Fibroblast of lung (primary cell): ENCODE measurements around the gene ASIC3. TPM values are rescaled to one million over a fixed set of nuclear protein-coding genes. Genes with fewer than 3 reads are reported as not detected.

Experiments used
- DNase-seq, 2 donors: peaks; one replicate each; pipeline versions ENCODE4 v3.0.0 to v3.0.0-alpha.2; 2010; ENCODE audit warnings: low read depth in 2 of 2
- H2AFZ ChIP-seq: 2 replicates; pipeline ENCODE4 v1.5.1; 2012; ENCODE audit warnings: low read length, control low read depth, inconsistent platforms
- H3K27ac ChIP-seq: 2 replicates; pipeline ENCODE4 v1.5.1; 2011; ENCODE audit warnings: low read length, control low read depth; ENCODE audit not compliant: insufficient read depth
- H3K27me3 ChIP-seq: 2 replicates; pipeline ENCODE4 v1.5.1; 2011; ENCODE audit warnings: mild to moderate bottlenecking, low read length; ENCODE audit not compliant: control insufficient read depth, insufficient read depth
- H3K36me3 ChIP-seq: 2 replicates; pipeline ENCODE4 v1.5.1; 2011; ENCODE audit warnings: low read length; ENCODE audit not compliant: control insufficient read depth, insufficient read depth
- H3K4me1 ChIP-seq: 2 replicates; pipeline ENCODE4 v1.5.1; 2011; ENCODE audit warnings: low read length; ENCODE audit not compliant: control insufficient read depth, insufficient read depth; ENCODE audit errors: extremely low read depth
- H3K4me2 ChIP-seq: 2 replicates; pipeline ENCODE4 v1.5.1; 2011; ENCODE audit warnings: low read length, control low read depth; ENCODE audit not compliant: insufficient read depth; ENCODE audit errors: extremely low read depth
- H3K4me3 ChIP-seq, 4 experiments: fragments of 200-600 bp in 1 of 4; sonication (generic) in 1 of 4; replicated peaks in 1 of 4; 2 replicates each; pipeline ENCODE4 v1.5.1; 2011 to 2016; ENCODE audit warnings: low read length in 4 of 4, low read depth in 3 of 4, mild to moderate bottlenecking in 3 of 4, control low read depth in 2 of 4, inconsistent platforms in 1 of 4, mixed read lengths in 1 of 4; ENCODE audit not compliant: insufficient read depth in 1 of 4; ENCODE audit errors: control extremely low read depth in 1 of 4
- H3K79me2 ChIP-seq: 2 replicates; pipeline ENCODE4 v1.5.1; 2012; ENCODE audit warnings: mild to moderate bottlenecking, low read length, inconsistent platforms; ENCODE audit not compliant: control insufficient read depth, insufficient read depth
- H3K9ac ChIP-seq: 2 replicates; pipeline ENCODE4 v1.5.1; 2011; ENCODE audit warnings: mild to moderate bottlenecking, low read length, control low read depth; ENCODE audit not compliant: insufficient read depth
- H3K9me3 ChIP-seq: 2 replicates; pipeline ENCODE4 v1.5.1; 2012; ENCODE audit warnings: low read depth, low read length; ENCODE audit not compliant: control insufficient read depth, insufficient read depth
- H4K20me1 ChIP-seq: 2 replicates; pipeline ENCODE4 v1.5.1; 2011; ENCODE audit warnings: low read length; ENCODE audit not compliant: control insufficient read depth, insufficient read depth; ENCODE audit errors: extremely low read depth
- CTCF ChIP-seq, 2 donors: IDR thresholded peaks in 1 of 2; conservative IDR thresholded peaks in 1 of 2; 1 replicate in 1 of 2; 2 replicates in 1 of 2; pipeline ENCODE4 v1.5.1; 2011 to 2012; ENCODE audit warnings: low read length in 2 of 2, control low read depth in 1 of 2, inconsistent platforms in 1 of 2, low read depth in 1 of 2, mild to moderate bottlenecking in 1 of 2
- EZH2 ChIP-seq: IDR thresholded peaks from 2 replicates; pipeline ENCODE4 v1.5.1; 2012; ENCODE audit warnings: low read length, control low read depth, mild to moderate bottlenecking; ENCODE audit errors: missing control alignments
- polyA plus RNA-seq, 2 donors: library from polyadenylated mRNA; depleted of rRNA in 1 of 2; stranded (reverse) in 1 of 2; unstranded in 1 of 2; fragments of >200 nt; gene quantifications; 2 replicates each; pipeline ENCODE4 v1.2.1, GENCODE V29; 2011 to 2012; ENCODE audit warnings: missing spikeins in 1 of 2
- total RNA-seq: library from RNA; depleted of rRNA; stranded (reverse); fragments of >200 nt; gene quantifications from 2 replicates; pipeline ENCODE4 v1.2.1, GENCODE V29; 2014

ASIC3 gene
- total and polyA plus RNA-seq, 2 donors (not counting 1 experiment from before 2014, with no cell fraction given): 0.07 to 0.17 TPM

GRCh38 chr7:151099486-151100211, 51.3 kb downstream of the ASIC3 start:
- H3K9ac ChIP-seq: no peak overlapping the region
- no peaks in the 10 kb centered on the region for H3K36me3 ChIP-seq
- H3K4me1 ChIP-seq: peaks cover 3% of the 10 kb centered on the region
- DNase-seq: no peak
- no peak overlapping the region for H3K27ac ChIP-seq
- H3K27me3 ChIP-seq: no peaks in the 10 kb centered on the region
- H2AFZ ChIP-seq: no peak overlapping the region
- H3K9me3 ChIP-seq: no peaks in the 10 kb centered on the region
- no peak for TF ChIP-seq EZH2
- no peak for TF ChIP-seq CTCF (conservative IDR thresholded peaks at IDR 0.05 in 1 of 2, IDR thresholded peaks at IDR 0.05 in 1 of 2; ENCODE audit: low read depth in 1 of 2, low read length in 2 of 2)
- no peaks in the 10 kb centered on the region for H4K20me1 ChIP-seq
- peaks cover 49% of the 10 kb centered on the region for H3K79me2 ChIP-seq
- no peak overlapping the region for H3K4me3 ChIP-seq
- no peak overlapping the region for H3K4me2 ChIP-seq

- no peak overlapping the region for H3K4me2 ChIP-seq
- no peak overlapping the region for H3K27ac ChIP-seq
- no peaks in the 10 kb centered on the region for H3K9me3 ChIP-seq
- H3K79me2 ChIP-seq: peaks cover 38% of the 10 kb centered on the region
- TF ChIP-seq EZH2 (no peak), CTCF (conservative IDR thresholded peaks at IDR 0.05 in 1 of 2, IDR thresholded peaks at IDR 0.05 in 1 of 2; ENCODE audit: low read depth in 1 of 2, low read length in 2 of 2) (no peak)
- H4K20me1 ChIP-seq: no peaks in the 10 kb centered on the region
- no peaks in the 10 kb centered on the region for H3K27me3 ChIP-seq
- H2AFZ ChIP-seq: no peak overlapping the region
- DNase-seq: no peak
- H3K36me3 ChIP-seq: no peaks in the 10 kb centered on the region
- H3K9ac ChIP-seq: no peak overlapping the region
- peaks cover under 1% of the 10 kb centered on the region for H3K4me1 ChIP-seq
- H3K4me3 ChIP-seq: no peak overlapping the region
Observed at GRCh38 chr7:151100921-151101320, 52.6 kb downstream of the ASIC3 start.

- no peaks in the 10 kb centered on the region for H3K36me3 ChIP-seq
- no peak overlapping the region for H3K4me2 ChIP-seq
- H3K9ac ChIP-seq: no peak overlapping the region
- H3K27me3 ChIP-seq: no peaks in the 10 kb centered on the region
- H4K20me1 ChIP-seq: no peaks in the 10 kb centered on the region
- H3K27ac ChIP-seq: no peak overlapping the region
- H3K4me3 ChIP-seq: no peak overlapping the region
- H3K79me2 ChIP-seq: peaks cover 35% of the 10 kb centered on the region
- TF ChIP-seq CTCF (conservative IDR thresholded peaks at IDR 0.05 in 1 of 2, IDR thresholded peaks at IDR 0.05 in 1 of 2; ENCODE audit: low read depth in 1 of 2, low read length in 2 of 2): no peak
- TF ChIP-seq EZH2: no peak
- no peak for DNase-seq
- no peak overlapping the region for H2AFZ ChIP-seq
- no peaks in the 10 kb centered on the region for H3K9me3 ChIP-seq
- H3K4me1 ChIP-seq: no peaks in the 10 kb centered on the region
Observed at GRCh38 chr7:151101621-151102396, 53.5 kb downstream of the ASIC3 start.
